K562 (cell line): ENCODE results near the gene LACC1. TPM values are rescaled to one million over a fixed set of nuclear protein-coding genes. Genes with fewer than 3 reads are reported as not detected.

Experiments used
- ATAC-seq: fragments of 200-7000 bp; cut with Tn5 transposase; 3 replicates; pipeline ENCODE4 v1.9.1; 2020; ENCODE audit warnings: moderate library complexity
- BruUV-seq: library from RNA; stranded (reverse); fragments of 400-500 nt; replicated peaks from 2 replicates; lab custom pipeline; 2021; lab: Mats Ljungman, UMichigan
- CTCF ChIA-PET: fragments of 300-600 bp; formaldehyde crosslinking; extraction: SDS; loops from one replicate; lab custom pipeline; 2021; ENCODE audit warnings: low intra/inter-chr PET ratio; lab: Yijun Ruan, JAX
- POLR2A ChIA-PET: fragments of 300-600, 350-650 bp; sonication (Branson Sonifier 250); formaldehyde crosslinking; extraction: SDS; loops from one replicate; lab custom pipeline; 2021; ENCODE audit warnings: antibody characterized with exemption, inconsistent platforms; lab: Yijun Ruan, JAX
- DNase-seq, 4 experiments: peaks; one replicate each; pipeline versions ENCODE4 v3.0.0 to v3.0.0-alpha.2; 2011 to 2018; ENCODE audit warnings: low spot score in 3 of 4, mixed read lengths in 3 of 4; ENCODE audit errors: extremely low read depth in 1 of 4
- FAIRE-seq: peaks from 2 replicates; lab custom pipeline; 2011; peaks lifted over from hg19 to GRCh38; lab: Jason Lieb, UNC
- H2AFZ ChIP-seq: 2 replicates; pipeline ENCODE4 v1.6.0; 2011; ENCODE audit warnings: low read depth, low read length, control low read depth, inconsistent platforms
- H3K27ac ChIP-seq: fragments of 200-600 bp; 3 replicates; pipeline ENCODE4 v1.8.0; 2011; ENCODE audit warnings: low read depth, mild to moderate bottlenecking, control low read depth, inconsistent platforms, low read length, moderate library complexity, mixed read lengths; ENCODE audit errors: extremely low read depth
- H3K27me3 ChIP-seq, 2 experiments: fragments of 300-600 bp in 1 of 2; 2 replicates in 1 of 2; 3 replicates in 1 of 2; pipeline versions ENCODE4 v1.6.0 to v1.8.0; 2011; ENCODE audit warnings: inconsistent platforms in 2 of 2, low read length in 2 of 2, mild to moderate bottlenecking in 1 of 2, mixed read lengths in 1 of 2, moderate library complexity in 1 of 2; ENCODE audit not compliant: control insufficient read depth in 2 of 2, insufficient read depth in 2 of 2
- H3K36me3 ChIP-seq: fragments of 300-600 bp; 3 replicates; pipeline ENCODE4 v1.8.0; 2011; ENCODE audit warnings: mild to moderate bottlenecking, low read length, inconsistent platforms; ENCODE audit not compliant: control insufficient read depth, insufficient read depth
- H3K4me1 ChIP-seq, 2 experiments: fragments of 200-600 bp in 1 of 2; replicated peaks in 1 of 2; 2 replicates in 1 of 2; 3 replicates in 1 of 2; pipeline versions ENCODE4 v1.5.1 to v1.8.0; 2011; ENCODE audit warnings: inconsistent platforms in 2 of 2, low read length in 2 of 2, mild to moderate bottlenecking in 1 of 2, mixed read lengths in 1 of 2, moderate library complexity in 1 of 2; ENCODE audit not compliant: control insufficient read depth in 2 of 2, insufficient read depth in 2 of 2
- H3K4me2 ChIP-seq: 2 replicates; pipeline ENCODE4 v1.6.1; 2011; ENCODE audit warnings: low read length, control low read depth, inconsistent platforms, mixed read lengths; ENCODE audit not compliant: insufficient read depth
- H3K4me3 ChIP-seq: fragments of 200-600 bp; sonication (generic), shearing (Covaris generic); 2 replicates; pipeline ENCODE4 v1.5.1; 2016; ENCODE audit warnings: control low read depth, inconsistent platforms
- H3K79me2 ChIP-seq: fragments of 200-600 bp; 3 replicates; pipeline ENCODE4 v1.8.0; 2011; ENCODE audit warnings: low read length, inconsistent platforms; ENCODE audit not compliant: control insufficient read depth, insufficient read depth
- H3K9ac ChIP-seq, 2 experiments: 2 replicates each; pipeline versions ENCODE4 v1.6.0 to v1.6.1; 2011; ENCODE audit warnings: low read depth in 2 of 2, low read length in 2 of 2, control low read depth in 1 of 2, inconsistent platforms in 1 of 2, mild to moderate bottlenecking in 1 of 2, mixed read lengths in 1 of 2; ENCODE audit not compliant: insufficient read depth in 1 of 2
- H3K9me1 ChIP-seq: one replicate; pipeline ENCODE4 v1.6.0; 2011; ENCODE audit warnings: inconsistent platforms, mild to moderate bottlenecking, low read length, moderate library complexity; ENCODE audit not compliant: control insufficient read depth, insufficient read depth
- H3K9me3 ChIP-seq: replicated peaks from 2 replicates; pipeline ENCODE4 v1.5.1; 2011; ENCODE audit warnings: low read depth, low read length, inconsistent platforms; ENCODE audit not compliant: control insufficient read depth, insufficient read depth
- H4K20me1 ChIP-seq: replicated peaks from 2 replicates; pipeline ENCODE4 v1.6.1; 2011; ENCODE audit warnings: low read length, inconsistent platforms, mixed read lengths; ENCODE audit not compliant: control insufficient read depth, insufficient read depth
- ELF2 ChIP-seq: fragments of 250-450 bp; sonication (Bioruptor Pico); IDR thresholded peaks from 2 replicates; pipeline ENCODE4 v1.5.0; 2021; ENCODE audit warnings: mild to moderate bottlenecking
- FOXK2 ChIP-seq, 2 experiments: fragments of 450-650 bp; IDR thresholded peaks in 1 of 2; conservative IDR thresholded peaks in 1 of 2; 2 replicates each; pipeline ENCODE4 v1.6.1; 2016; ENCODE audit warnings: low read depth in 2 of 2, mild to moderate bottlenecking in 1 of 2
- HNRNPH1 ChIP-seq: fragments of 200-400 bp; formaldehyde crosslinking; optimal IDR thresholded peaks from 2 replicates; pipeline ENCODE3; 2017; ENCODE audit warnings: low read depth, mild to moderate bottlenecking, low read length, moderate library complexity
- KLF1 ChIP-seq: fragments of 450-650 bp; IDR thresholded peaks from 2 replicates; pipeline ENCODE4 v1.6.1; 2016; ENCODE audit warnings: missing genetic modification characterization, missing compliant biosample characterization
- MAX ChIP-seq: sonication (generic); formaldehyde crosslinking; IDR thresholded peaks from 2 replicates; pipeline ENCODE4 v1.9.0; 2022; ENCODE audit warnings: mild to moderate bottlenecking, missing genetic modification reagents
- NR2F6 ChIP-seq: fragments of 450-650 bp; formaldehyde crosslinking; IDR thresholded peaks from 2 replicates; pipeline ENCODE4 v1.4.0; 2020; ENCODE audit warnings: mild to moderate bottlenecking
- POLR2A ChIP-seq: fragments of 450-650 bp; conservative IDR thresholded peaks from 2 replicates; pipeline ENCODE4 v1.6.1; 2016
- STAT5B ChIP-seq: fragments of 250-450 bp; sonication (Bioruptor Pico); IDR thresholded peaks from 2 replicates; pipeline ENCODE4 v1.8.0; 2021; ENCODE audit warnings: mild to moderate bottlenecking, inconsistent platforms
- TCF7 ChIP-seq: sonication (generic); IDR thresholded peaks from 2 replicates; pipeline ENCODE4 v1.6.1; 2016; ENCODE audit warnings: antibody characterized with exemption, borderline replicate concordance
- ZBTB26 ChIP-seq: fragments of 450-650 bp; formaldehyde crosslinking; IDR thresholded peaks from 2 replicates; pipeline ENCODE4 v1.4.0; 2022; ENCODE audit warnings: missing genetic modification characterization
- ZBTB7A ChIP-seq: IDR thresholded peaks from 2 replicates; pipeline ENCODE4 v1.6.1; 2011; ENCODE audit warnings: low read depth, mild to moderate bottlenecking, low read length, moderate library complexity, borderline replicate concordance; ENCODE audit not compliant: control insufficient read depth
- ZNF146 ChIP-seq: IDR thresholded peaks from one replicate; pipeline ENCODE4 v1.6.1; 2018; ENCODE audit warnings: missing compliant biosample characterization; ENCODE audit not compliant: unreplicated experiment
- ZNF165 ChIP-seq: fragments of 250-450 bp; sonication (Bioruptor Pico); IDR thresholded peaks from 2 replicates; pipeline ENCODE4 v1.4.0; 2020; ENCODE audit warnings: borderline replicate concordance
- ZNF197 ChIP-seq: fragments of 200-800 bp; sonication (Bioruptor generic); IDR thresholded peaks from 2 replicates; pipeline ENCODE4 v1.6.1; 2016; ENCODE audit warnings: low read depth, missing genetic modification characterization, missing compliant biosample characterization
- ZNF316 ChIP-seq: fragments of 450-650 bp; IDR thresholded peaks from 2 replicates; pipeline ENCODE4 v1.6.1; 2016
- ZNF384 ChIP-seq: IDR thresholded peaks from 2 replicates; pipeline ENCODE4 v1.6.1; 2012; ENCODE audit warnings: low read depth, low read length, improper control_type of control experiment
- ZNF57 ChIP-seq: fragments of 450-650 bp; formaldehyde crosslinking; IDR thresholded peaks from 2 replicates; pipeline ENCODE4 v1.4.0; 2020; ENCODE audit warnings: mild to moderate bottlenecking, moderate library complexity
- in situ Hi-C: fragments of 300-500 bp; cut with MboI; formaldehyde crosslinking; loops from 4 replicates; pipeline ENCODE4 v1.15.0; 2018; ENCODE audit warnings: inconsistent platforms, mixed read lengths
- intact Hi-C: fragments of 100-400 bp; cut with micrococcal nuclease; formaldehyde crosslinking; loops from 2 replicates; pipeline ENCODE4 v1.14.2; 2022
- polyA plus RNA-seq, 8 experiments: library from polyadenylated mRNA; depleted of rRNA in 4 of 8; stranded (reverse) in 5 of 8; unstranded in 3 of 8; fragments of >200 nt; fragmentation: Nextera tagmentation in 2 of 8; fragmentation: Illumina TruSeq in 1 of 8; extraction: Ambion mirVana in 2 of 8; extraction: Trizol in 1 of 8; gene quantifications; 2 replicates each; pipeline versions ENCODE4 v1.2.1 to v1.2.3, GENCODE V29; 2011 to 2014; ENCODE audit warnings: inconsistent platforms in 1 of 8, missing spikeins in 1 of 8
- total RNA-seq, 7 experiments: library from RNA; depleted of rRNA in 6 of 7; stranded (reverse); fragments of >200 nt in 6 of 7; fragmentation: Illumina TruSeq in 2 of 7; extraction: Trizol in 2 of 7; gene quantifications; 2 replicates each; pipeline versions ENCODE4 v1.2.1 to v1.2.3, GENCODE V29; 2011 to 2021; ENCODE audit warnings: low replicate concordance in 1 of 7
- TF ChIP-seq, protein P1 (sequence below): fragments of 250-450 bp; sonication (Bioruptor Pico); IDR thresholded peaks from 2 replicates; pipeline ENCODE4 v1.8.0; 2022; ENCODE audit warnings: inconsistent platforms
- TF ChIP-seq, protein P2 (sequence below): sonication (generic); formaldehyde crosslinking; IDR thresholded peaks from 2 replicates; pipeline ENCODE4 v1.8.0; 2022; ENCODE audit warnings: missing genetic modification reagents, mild to moderate bottlenecking, borderline replicate concordance
- TF ChIP-seq, protein P3 (sequence below): IDR thresholded peaks from 2 replicates; pipeline ENCODE4 v1.6.1; 2014; ENCODE audit warnings: antibody characterized with exemption

LACC1 gene
- total and polyA plus RNA-seq, 9 of the 15 experiments (the other 6 are each of a cell fraction or from before 2014, with no cell fraction given) = 0.24 TPM; not detected in 8

GRCh38 chr13:43894438-43894837 is 14.7 kb downstream of the LACC1 start:
- Histone ChIP-seq H3K36me3 (no peaks in the 10 kb centered on the region), H3K4me1 (no peaks in the 10 kb centered on the region), H3K79me2 (no peaks in the 10 kb centered on the region), H3K9me1 (no peaks in the 10 kb centered on the region), H3K9ac (no peak overlapping the region), H2AFZ (no peak overlapping the region), H3K27ac (no peak overlapping the region), H3K27me3 (no peaks in the 10 kb centered on the region), H3K4me3 (no peak overlapping the region), H3K4me2 (no peak overlapping the region), H3K9me3 (no peaks in the 10 kb centered on the region), H4K20me1 (no peaks in the 10 kb centered on the region; the same call in 1 of the 2 replicates)
- ATAC-seq = no peak
- in situ Hi-C loops = no loop called here
- ChIA-PET CTCF (no interaction called here), POLR2A (no interaction called here)
- intact Hi-C loops = no loop called here
- TF ChIP-seq ZNF197 (CRISPR knock-in tag) (no peak), STAT5B (CRISPR knock-in tag) (no peak), MAX (no peak), NR2F6 (no peak), TCF7 (no peak), POLR2A (no peak), ZNF57 (CRISPR knock-in tag) (no peak), KLF1 (tag) (no peak), ZNF165 (CRISPR knock-in tag) (no peak), ZBTB26 (CRISPR knock-in tag) (no peak), FOXK2 (conservative IDR thresholded peaks at IDR 0.05 in 1 of 2, IDR thresholded peaks at IDR 0.05 in 1 of 2; ENCODE audit: low read depth in 2 of 2) (no peak), ELF2 (CRISPR knock-in tag) (no peak), ZNF146 (no peak), ZNF316 (no peak), ZNF384 (no peak), ZBTB7A (no peak), HNRNPH1 (no peak)
- TF ChIP-seq, protein P1, sequence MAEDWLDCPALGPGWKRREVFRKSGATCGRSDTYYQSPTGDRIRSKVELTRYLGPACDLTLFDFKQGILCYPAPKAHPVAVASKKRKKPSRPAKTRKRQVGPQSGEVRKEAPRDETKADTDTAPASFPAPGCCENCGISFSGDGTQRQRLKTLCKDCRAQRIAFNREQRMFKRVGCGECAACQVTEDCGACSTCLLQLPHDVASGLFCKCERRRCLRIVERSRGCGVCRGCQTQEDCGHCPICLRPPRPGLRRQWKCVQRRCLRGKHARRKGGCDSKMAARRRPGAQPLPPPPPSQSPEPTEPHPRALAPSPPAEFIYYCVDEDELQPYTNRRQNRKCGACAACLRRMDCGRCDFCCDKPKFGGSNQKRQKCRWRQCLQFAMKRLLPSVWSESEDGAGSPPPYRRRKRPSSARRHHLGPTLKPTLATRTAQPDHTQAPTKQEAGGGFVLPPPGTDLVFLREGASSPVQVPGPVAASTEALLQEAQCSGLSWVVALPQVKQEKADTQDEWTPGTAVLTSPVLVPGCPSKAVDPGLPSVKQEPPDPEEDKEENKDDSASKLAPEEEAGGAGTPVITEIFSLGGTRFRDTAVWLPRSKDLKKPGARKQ (CRISPR knock-in tag) = no peak
- TF ChIP-seq, protein P2, sequence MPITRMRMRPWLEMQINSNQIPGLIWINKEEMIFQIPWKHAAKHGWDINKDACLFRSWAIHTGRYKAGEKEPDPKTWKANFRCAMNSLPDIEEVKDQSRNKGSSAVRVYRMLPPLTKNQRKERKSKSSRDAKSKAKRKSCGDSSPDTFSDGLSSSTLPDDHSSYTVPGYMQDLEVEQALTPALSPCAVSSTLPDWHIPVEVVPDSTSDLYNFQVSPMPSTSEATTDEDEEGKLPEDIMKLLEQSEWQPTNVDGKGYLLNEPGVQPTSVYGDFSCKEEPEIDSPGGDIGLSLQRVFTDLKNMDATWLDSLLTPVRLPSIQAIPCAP (CRISPR knock-in tag) = no peak
- TF ChIP-seq, protein P3, sequence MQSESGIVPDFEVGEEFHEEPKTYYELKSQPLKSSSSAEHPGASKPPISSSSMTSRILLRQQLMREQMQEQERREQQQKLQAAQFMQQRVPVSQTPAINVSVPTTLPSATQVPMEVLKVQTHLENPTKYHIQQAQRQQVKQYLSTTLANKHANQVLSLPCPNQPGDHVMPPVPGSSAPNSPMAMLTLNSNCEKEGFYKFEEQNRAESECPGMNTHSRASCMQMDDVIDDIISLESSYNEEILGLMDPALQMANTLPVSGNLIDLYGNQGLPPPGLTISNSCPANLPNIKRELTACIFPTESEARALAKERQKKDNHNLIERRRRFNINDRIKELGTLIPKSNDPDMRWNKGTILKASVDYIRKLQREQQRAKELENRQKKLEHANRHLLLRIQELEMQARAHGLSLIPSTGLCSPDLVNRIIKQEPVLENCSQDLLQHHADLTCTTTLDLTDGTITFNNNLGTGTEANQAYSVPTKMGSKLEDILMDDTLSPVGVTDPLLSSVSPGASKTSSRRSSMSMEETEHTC = no peak
- no peak for DNase-seq
- BruUV-seq = no TSS peak
- no peak for FAIRE-seq
